GM23338 (cell line): ENCODE measurements around the gene PLAAT1.

ENCODE experiments used
- CTCF ChIP-seq, 2 experiments: fragments of 200-600 bp in 1 of 2; sonication (generic) in 1 of 2; conservative IDR thresholded peaks; 2 replicates each; pipeline versions ENCODE4 v1.5.1 to v1.6.1; 2016 to 2017; ENCODE audit warnings: antibody characterized with exemption in 2 of 2, low read depth in 2 of 2, mild to moderate bottlenecking in 2 of 2, moderate library complexity in 1 of 2
- REST ChIP-seq: IDR thresholded peaks from one replicate; pipeline ENCODE4 v1.6.1; 2018; ENCODE audit warnings: antibody characterized with exemption; ENCODE audit not compliant: unreplicated experiment

DNA sequence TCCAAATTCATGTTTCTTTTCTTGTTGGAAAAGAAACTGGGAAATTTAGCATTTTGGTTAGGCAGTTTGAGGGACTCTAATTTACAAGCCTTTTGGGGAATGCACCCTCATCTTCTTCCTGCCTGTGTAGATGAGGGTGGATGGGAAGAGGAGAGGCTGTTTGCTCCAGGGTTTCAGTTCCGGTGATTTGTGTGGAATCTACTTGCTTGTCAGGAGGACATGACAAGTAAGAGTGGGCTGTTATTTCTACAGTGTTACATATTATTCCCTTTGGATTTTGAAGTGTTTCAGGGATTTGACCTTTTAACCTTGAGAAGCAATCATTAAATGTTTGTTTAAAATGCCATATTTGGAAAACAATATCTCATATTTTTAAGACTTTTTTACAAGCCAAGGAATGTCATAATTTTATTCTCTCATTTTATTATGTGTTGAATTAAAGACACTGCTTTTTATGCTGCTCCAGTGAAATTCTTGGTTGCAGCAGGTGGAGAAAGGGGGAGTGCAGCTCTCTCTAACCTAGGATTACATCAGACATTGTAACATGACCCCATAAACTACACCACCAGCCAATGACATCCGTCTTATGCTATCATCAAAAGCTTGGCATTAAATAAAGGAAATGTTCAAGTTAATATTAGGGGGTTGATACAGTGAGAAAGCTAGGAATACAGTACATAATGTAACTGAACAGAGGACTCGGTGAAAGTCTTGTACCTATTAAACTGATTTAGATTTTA lies 30.2 kb downstream of the PLAAT1 start:
- TF ChIP-seq CTCF (conservative IDR thresholded peaks at IDR 0.05; ENCODE audit: low read depth in 2 of 2) (no peak), REST (no peak)
